ENCODE data around the gene ZBTB45.

Gene ZBTB45

DNA sequence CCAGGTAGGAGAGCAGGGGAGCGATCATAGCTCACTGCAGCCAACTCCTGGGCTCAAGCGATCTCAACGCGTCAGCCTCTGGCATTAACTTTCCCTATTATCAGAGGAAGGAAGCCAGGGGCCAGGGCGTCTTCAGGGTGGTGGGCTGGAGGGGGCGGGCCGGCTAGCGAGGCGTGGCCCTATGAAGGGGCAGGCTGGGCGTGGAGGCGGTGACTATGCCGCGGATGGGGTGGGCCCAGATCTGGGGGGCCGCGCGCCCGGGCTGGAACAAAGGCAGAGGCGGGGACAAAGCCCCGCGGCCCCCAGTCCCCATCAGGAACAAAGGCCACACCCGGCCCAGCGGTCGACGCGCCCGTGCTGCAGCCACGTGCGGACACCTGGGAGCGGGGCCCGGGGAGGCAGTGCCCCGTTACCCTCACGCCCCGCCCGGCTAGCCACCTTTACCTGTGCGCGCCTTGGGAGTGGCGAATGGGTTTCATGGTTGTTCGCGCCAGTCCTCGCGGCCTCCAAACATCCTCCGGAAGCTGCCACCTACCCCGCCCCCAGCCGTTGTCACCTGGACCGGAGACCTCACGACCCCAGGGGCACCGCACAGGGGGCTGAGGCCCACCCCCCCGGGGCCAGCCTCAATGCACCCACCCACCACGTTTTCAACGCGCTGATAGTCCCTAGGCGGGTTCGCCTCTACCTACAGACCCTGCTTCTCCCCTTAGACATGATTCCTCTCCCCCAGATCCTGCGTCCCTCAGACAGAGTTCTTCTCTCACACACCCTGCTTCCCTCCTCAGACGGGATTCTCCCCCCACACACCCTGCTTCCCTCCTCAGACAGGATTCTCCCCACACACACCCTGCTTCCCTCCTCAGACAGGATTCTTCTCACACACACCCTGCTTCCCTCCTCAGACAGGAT, 18.9 kb upstream of the ZBTB45 start:
- ATAC-seq: no peak
- TF ChIP-seq ARNTL (CRISPR knock-in tag; IDR thresholded peaks at IDR 0.05; ENCODE audit: borderline replicate concordance, low read depth): no peak
- TF ChIP-seq ZC3H10 (CRISPR knock-in tag; IDR thresholded peaks at IDR 0.05): no peak
- no peak for TF ChIP-seq TOX (CRISPR knock-in tag; IDR thresholded peaks at IDR 0.05; ENCODE audit: borderline replicate concordance)
- TF ChIP-seq, protein P1, sequence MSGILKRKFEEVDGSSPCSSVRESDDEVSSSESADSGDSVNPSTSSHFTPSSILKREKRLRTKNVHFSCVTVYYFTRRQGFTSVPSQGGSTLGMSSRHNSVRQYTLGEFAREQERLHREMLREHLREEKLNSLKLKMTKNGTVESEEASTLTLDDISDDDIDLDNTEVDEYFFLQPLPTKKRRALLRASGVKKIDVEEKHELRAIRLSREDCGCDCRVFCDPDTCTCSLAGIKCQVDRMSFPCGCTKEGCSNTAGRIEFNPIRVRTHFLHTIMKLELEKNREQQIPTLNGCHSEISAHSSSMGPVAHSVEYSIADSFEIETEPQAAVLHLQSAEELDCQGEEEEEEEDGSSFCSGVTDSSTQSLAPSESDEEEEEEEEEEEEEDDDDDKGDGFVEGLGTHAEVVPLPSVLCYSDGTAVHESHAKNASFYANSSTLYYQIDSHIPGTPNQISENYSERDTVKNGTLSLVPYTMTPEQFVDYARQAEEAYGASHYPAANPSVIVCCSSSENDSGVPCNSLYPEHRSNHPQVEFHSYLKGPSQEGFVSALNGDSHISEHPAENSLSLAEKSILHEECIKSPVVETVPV (CRISPR knock-in tag; IDR thresholded peaks at IDR 0.05): no peak
- TF ChIP-seq, protein P2, sequence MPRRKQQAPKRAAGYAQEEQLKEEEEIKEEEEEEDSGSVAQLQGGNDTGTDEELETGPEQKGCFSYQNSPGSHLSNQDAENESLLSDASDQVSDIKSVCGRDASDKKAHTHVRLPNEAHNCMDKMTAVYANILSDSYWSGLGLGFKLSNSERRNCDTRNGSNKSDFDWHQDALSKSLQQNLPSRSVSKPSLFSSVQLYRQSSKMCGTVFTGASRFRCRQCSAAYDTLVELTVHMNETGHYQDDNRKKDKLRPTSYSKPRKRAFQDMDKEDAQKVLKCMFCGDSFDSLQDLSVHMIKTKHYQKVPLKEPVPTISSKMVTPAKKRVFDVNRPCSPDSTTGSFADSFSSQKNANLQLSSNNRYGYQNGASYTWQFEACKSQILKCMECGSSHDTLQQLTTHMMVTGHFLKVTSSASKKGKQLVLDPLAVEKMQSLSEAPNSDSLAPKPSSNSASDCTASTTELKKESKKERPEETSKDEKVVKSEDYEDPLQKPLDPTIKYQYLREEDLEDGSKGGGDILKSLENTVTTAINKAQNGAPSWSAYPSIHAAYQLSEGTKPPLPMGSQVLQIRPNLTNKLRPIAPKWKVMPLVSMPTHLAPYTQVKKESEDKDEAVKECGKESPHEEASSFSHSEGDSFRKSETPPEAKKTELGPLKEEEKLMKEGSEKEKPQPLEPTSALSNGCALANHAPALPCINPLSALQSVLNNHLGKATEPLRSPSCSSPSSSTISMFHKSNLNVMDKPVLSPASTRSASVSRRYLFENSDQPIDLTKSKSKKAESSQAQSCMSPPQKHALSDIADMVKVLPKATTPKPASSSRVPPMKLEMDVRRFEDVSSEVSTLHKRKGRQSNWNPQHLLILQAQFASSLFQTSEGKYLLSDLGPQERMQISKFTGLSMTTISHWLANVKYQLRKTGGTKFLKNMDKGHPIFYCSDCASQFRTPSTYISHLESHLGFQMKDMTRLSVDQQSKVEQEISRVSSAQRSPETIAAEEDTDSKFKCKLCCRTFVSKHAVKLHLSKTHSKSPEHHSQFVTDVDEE (CRISPR knock-in tag; IDR thresholded peaks at IDR 0.05): no peak
- no peak for TF ChIP-seq ZFP30 (CRISPR knock-in tag; IDR thresholded peaks at IDR 0.05)
- TF ChIP-seq PPARA (CRISPR knock-in tag; IDR thresholded peaks at IDR 0.05; ENCODE audit: borderline replicate concordance): no peak
- TF ChIP-seq, protein P3, sequence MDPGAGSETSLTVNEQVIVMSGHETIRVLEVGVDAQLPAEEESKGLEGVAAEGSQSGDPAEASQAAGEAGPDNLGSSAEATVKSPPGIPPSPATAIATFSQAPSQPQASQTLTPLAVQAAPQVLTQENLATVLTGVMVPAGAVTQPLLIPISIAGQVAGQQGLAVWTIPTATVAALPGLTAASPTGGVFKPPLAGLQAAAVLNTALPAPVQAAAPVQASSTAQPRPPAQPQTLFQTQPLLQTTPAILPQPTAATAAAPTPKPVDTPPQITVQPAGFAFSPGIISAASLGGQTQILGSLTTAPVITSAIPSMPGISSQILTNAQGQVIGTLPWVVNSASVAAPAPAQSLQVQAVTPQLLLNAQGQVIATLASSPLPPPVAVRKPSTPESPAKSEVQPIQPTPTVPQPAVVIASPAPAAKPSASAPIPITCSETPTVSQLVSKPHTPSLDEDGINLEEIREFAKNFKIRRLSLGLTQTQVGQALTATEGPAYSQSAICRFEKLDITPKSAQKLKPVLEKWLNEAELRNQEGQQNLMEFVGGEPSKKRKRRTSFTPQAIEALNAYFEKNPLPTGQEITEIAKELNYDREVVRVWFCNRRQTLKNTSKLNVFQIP (CRISPR knock-in tag; IDR thresholded peaks at IDR 0.05; ENCODE audit: borderline replicate concordance, low read depth): no peak

DNA sequence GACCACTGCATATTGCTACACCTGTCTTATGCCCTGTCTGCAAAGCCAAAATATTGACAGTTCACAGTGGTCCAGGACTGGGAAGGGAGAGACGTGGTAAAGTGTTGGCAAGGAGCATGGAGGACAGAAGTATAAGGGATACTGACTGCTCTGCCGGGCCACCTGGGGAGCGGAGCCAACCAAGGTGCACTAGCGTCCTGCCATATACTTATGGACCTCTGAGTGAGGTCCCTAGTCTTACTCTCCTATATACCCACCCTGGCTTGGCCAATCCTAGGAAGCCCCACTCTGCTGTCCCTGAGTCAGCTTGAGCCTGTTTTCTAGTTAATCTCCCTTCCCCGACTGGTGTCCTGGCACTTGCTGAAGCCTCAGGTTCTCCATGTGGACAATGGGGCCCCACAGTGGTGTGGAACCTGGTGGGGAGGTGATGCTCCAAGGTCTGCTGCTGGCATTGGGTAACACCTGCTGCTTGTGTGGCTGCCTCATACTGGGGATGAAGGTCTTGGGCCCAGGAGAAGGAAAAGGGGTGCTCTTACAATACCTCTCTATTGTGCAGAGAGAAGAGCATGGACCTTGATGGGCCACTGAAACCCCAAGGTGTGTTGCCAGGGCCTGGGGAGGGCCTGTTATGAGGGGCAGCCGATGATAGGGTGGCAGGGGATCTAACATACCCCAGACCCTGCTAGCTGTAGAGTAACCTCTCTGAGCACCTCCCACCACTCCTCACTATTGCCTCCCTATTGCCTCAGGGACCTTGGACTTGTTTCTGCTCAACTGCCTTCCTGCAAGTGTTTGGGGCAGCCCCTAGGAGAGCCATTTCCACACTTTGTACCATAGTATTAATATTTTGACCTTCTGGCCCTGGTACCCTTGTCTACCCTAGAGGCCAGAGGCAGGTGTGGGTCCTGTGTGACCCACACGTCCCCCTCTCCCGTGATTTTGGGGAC, 17.5 kb upstream of the ZBTB45 start:
- no peak; the same call in 2 of the 3 replicates for ATAC-seq
- TF ChIP-seq TCF4 (CRISPR knock-in tag; IDR thresholded peaks at IDR 0.05; ENCODE audit: borderline replicate concordance) (no peak), BACH2 (CRISPR knock-in tag; IDR thresholded peaks at IDR 0.05; ENCODE audit: borderline replicate concordance) (no peak), RARB (CRISPR knock-in tag; IDR thresholded peaks at IDR 0.05) (no peak), TOX (CRISPR knock-in tag; IDR thresholded peaks at IDR 0.05; ENCODE audit: borderline replicate concordance) (no peak)

DNA sequence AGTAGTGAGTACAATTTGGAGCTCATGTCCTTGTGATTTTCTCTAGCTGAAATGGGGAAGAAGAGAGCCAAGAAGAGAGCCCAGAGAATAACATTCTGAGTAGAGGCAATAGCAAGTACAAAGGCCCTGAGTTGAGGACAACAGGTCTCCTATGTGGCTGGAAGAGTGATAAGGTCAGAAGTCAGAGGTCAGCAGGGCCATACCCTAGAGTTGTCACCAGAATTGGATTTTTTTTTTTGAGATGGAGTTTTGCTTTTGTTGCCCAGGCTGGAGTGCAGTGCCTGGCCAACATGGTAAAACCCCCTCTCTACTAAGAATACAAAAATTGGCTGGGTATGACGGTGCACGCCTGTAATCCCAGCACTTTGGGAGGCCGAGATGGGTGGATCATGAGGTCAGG, 16.2 kb upstream of the ZBTB45 start:
- TF ChIP-seq BACH2 (CRISPR knock-in tag; IDR thresholded peaks at IDR 0.05; ENCODE audit: borderline replicate concordance) (no peak), OSR1 (CRISPR knock-in tag; IDR thresholded peaks at IDR 0.05) (no peak), ZNF565 (CRISPR knock-in tag; conservative IDR thresholded peaks at IDR 0.05; ENCODE audit: low read depth) (no peak), CSDC2 (CRISPR knock-in tag; IDR thresholded peaks at IDR 0.05) (no peak), ISL1 (CRISPR knock-in tag; IDR thresholded peaks at IDR 0.05) (no peak), TOX (CRISPR knock-in tag; IDR thresholded peaks at IDR 0.05; ENCODE audit: borderline replicate concordance) (no peak), ESRRG (CRISPR knock-in tag; IDR thresholded peaks at IDR 0.05) (no peak), SNAI2 (CRISPR knock-in tag; IDR thresholded peaks at IDR 0.05) (no peak), ZFP3 (CRISPR knock-in tag; IDR thresholded peaks at IDR 0.05) (no peak), ZC3H10 (CRISPR knock-in tag; IDR thresholded peaks at IDR 0.05) (no peak), ZNF70 (CRISPR knock-in tag; IDR thresholded peaks at IDR 0.05) (no peak), ZFP30 (CRISPR knock-in tag; IDR thresholded peaks at IDR 0.05) (no peak), ZNF8 (CRISPR knock-in tag; IDR thresholded peaks at IDR 0.05) (no peak), TCF4 (CRISPR knock-in tag; IDR thresholded peaks at IDR 0.05; ENCODE audit: borderline replicate concordance) (no peak), PPARA (CRISPR knock-in tag; IDR thresholded peaks at IDR 0.05; ENCODE audit: borderline replicate concordance) (no peak), ARNTL (CRISPR knock-in tag; IDR thresholded peaks at IDR 0.05; ENCODE audit: borderline replicate concordance, low read depth) (no peak)
- TF ChIP-seq, protein P4, sequence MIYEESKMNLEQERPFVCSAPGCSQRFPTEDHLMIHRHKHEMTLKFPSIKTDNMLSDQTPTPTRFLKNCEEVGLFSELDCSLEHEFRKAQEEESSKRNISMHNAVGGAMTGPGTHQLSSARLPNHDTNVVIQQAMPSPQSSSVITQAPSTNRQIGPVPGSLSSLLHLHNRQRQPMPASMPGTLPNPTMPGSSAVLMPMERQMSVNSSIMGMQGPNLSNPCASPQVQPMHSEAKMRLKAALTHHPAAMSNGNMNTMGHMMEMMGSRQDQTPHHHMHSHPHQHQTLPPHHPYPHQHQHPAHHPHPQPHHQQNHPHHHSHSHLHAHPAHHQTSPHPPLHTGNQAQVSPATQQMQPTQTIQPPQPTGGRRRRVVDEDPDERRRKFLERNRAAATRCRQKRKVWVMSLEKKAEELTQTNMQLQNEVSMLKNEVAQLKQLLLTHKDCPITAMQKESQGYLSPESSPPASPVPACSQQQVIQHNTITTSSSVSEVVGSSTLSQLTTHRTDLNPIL (CRISPR knock-in tag; IDR thresholded peaks at IDR 0.05; ENCODE audit: low read depth): no peak
- TF ChIP-seq, protein P2 (CRISPR knock-in tag; IDR thresholded peaks at IDR 0.05): no peak
- TF ChIP-seq, protein P3 (CRISPR knock-in tag; IDR thresholded peaks at IDR 0.05; ENCODE audit: borderline replicate concordance, low read depth): no peak
- ATAC-seq: no peak

All from SK-N-SH treated with all-trans-retinoic acid at 6 μM for 48 hours (cell line).